Activated gamma-delta T cell treated with Interleukin-2 at 50 U/mL for 16 hours (primary cell): ENCODE results near the gene GTSE1.

Source experiments
- DNase-seq: peaks from one replicate; pipeline ENCODE4 v3.0.0-alpha.2; 2020

The GTSE1 gene

DNA sequence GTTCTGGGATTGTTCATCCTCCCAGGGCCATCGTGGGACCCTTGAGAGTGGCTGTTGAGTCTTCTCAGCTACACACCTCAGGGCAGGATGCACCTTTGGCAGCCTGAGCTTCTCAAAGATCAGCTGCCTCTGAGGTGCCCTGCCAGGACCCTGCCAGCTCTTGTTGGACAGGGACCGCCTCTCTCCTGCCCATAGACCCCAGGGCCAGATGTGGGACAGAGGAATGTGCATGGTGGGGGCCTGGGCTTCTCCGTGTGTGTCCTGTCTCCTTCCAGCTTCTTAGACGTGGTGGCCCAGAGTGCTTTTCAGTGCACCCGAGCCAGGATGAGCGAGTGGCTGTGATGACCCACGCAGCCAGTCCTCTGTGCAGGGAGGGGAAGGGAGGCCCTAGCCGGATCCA is 32.9 kb downstream of the GTSE1 start:
- no peak for DNase-seq

DNA sequence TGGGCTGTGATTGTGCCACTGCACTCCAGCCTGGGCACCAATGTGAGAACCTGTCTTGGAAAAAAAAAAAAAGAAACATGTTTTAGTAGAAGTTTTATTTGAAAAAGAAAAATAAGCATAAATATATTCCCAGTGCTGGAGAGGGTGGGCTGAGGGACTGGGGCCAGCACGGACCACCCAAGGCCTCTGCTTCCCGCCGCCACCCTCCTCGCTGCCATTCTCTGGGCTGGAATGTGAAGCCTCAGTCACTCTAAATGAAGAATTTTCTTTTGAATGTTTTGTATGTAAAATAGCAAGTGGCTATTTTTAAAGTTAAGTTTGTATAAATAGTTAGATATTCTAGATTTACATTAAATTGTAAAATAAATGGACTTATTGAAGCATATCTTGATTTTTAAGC is 33.8 kb downstream of the GTSE1 start:
- no peak for DNase-seq

DNA sequence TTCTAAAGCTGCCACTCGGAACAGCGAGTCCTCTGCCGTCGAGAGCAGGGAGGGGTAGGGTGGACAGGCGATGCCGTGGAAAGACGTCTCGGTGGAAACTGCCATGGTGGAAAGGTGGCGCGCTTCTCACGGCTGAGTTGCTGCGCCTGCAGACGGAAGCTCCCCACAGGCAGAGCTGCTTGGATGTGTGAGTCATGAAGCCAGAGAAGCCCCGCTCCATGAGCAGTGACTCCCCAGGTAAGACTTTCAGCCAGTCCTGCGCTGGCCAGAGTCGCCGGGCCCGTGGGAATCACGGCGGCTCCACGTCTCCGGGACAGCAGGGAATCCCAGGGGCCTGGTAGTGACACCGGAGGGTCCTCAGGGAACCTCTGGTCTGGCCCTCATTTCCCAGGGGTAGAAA is 34.8 kb downstream of the GTSE1 start:
- no peak for DNase-seq

DNA sequence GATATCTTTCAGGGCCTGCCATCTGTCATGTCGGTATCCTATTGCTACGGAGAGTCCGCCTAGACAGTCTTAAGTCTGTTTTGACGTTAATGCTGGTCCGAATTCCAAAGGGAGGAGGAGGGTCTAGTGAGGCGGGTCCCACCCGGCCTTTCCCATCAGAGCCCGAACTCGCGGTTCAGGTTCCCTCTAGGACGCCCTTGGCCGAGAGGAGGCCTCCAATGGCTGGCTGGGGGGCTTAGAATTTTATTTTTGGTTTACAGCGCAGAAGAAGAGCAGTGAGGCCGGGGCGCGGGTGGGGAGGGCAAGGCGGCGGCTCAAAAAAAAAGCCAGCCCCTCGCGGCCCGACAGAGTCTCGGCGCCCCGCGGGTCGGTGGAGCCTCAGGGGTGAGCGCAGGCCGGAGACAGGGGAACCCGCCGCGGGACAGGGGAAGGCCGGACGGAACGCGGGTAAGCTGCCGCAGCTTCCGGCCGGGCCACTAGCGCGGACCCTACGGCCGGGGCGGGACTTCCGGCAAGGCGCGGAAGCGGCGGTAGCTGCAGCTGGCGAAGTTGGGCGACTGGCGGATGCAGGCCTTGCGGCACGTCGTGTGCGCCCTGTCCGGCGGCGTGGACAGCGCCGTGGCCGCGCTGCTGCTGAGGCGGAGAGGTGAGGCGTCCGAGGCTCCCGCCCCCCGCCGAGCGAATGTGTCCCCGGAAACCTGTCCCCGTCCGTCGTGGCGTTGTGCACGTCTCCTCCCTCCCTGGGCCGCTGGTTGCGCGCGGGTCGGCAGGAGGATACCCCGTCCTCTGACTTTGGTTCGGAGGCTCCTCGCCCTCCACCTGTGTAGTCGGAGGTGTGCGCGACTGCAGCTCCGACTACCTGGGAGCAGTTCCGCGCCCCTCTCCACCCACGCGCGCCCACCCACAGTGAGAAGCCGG is 38.8 kb downstream of the GTSE1 start, which contains the start of gene TRMU:
Gene TRMU, plus strand, starts transcription at position 514 of the 918 bp plus-strand sequence. Its CDS starts 51 bp downstream, at position 565.
- DNase-seq: peak; percentile 71

DNA sequence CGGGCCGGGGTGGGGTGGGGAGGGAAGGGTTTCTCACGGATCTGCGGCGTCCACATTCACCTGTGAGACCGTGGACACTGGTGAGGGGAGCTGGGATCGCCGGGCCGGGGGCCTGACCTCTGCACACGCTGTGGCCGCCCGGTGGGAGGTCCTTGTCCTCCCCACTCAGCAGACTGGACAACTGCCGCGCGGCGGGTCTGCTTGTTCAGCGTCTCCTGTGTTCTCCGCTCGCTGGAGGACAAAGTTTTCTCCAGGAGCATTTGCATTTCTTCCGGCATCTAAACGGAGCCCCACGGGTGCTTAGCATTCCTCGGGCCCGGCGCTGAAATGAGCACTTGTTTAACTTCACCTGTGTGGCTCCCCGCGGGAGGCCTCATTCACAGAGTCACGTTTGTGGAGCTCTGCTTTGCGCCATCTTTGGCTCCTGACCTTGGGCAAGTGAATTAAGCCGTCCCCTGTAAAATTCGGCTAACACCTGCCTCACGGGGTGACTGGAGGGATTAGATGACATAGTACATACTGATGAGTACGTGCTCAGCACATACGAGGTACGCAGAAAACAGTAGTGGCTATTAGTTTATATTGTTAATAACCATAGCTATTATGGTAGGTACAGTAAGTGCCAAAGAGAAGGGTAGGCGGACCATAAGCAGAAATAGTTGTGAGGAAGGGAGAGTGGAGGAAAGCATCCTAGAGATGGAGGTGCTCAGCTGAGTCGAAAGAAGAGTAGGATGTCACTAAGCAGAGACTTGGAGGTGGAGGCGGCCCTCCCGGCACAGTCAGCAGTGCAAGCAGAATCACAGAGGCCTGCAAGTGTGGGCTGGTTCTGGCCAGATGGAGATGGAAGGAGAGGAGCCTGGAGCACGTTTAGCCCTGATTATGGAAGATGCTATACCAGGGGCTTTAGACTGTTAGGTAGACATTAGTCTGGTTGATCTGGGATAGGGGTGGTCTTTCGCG is 39.7 kb downstream of the GTSE1 start:
- no peak for DNase-seq

DNA sequence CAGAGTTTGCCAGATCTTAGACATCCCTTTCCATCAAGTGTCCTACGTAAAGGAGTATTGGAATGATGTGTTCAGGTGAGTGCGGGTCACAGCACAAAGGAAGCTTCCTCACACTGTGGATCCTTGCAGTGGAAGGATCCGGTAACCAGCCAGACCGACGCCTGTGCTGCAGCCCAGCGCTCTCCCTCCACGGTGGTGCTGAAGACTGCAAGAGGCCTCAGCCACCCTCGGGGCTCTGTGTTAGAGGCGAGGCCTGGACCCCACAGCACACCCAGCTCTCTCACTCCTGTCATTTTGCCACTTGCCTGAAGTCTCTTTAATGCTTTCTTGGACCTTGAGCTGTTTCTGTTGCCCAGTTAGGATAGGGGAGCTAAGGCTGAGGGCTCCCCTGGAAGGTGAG is 41.2 kb downstream of the GTSE1 start:
- DNase-seq: no peak

DNA sequence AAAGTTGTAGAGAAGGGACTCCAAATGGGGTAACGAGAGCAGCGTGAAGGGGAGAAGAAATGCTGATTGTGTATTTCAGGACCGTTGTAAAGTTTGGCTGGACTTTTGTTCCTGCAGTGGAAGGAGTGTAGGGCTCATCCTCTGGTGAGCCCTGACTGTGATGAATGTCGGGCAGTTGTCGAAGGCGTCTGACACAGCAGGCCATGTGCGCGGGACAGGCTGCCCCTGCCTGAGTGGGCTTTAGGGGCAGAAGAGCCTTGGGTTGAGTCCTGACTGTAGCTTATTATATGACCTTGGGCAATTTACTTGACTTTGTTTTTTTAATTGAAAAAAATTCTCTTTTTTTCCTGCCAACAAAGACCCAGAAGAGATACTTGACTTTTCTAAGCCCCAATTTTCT is 42.0 kb downstream of the GTSE1 start:
- no peak for DNase-seq

DNA sequence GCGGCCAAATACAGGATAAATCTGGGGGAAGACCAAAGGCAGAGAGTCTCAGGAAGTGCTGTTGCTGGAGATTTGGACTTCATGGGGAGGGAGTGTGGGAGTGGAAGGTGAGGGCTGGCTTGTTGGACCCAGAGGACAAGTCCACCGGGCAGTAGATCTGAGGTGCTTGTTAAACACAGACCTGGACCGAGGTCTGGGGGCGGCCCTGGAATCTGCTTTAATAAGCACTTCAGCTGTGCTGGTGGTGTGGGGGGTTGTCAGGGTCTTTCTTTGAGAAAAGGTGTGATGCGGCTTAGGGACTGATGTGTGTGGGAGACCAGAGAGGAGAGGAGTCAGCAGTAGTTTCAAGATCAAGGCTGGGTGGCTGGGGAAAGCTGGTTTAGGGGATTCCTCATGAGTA is 43.3 kb downstream of the GTSE1 start:
- DNase-seq: no peak

DNA sequence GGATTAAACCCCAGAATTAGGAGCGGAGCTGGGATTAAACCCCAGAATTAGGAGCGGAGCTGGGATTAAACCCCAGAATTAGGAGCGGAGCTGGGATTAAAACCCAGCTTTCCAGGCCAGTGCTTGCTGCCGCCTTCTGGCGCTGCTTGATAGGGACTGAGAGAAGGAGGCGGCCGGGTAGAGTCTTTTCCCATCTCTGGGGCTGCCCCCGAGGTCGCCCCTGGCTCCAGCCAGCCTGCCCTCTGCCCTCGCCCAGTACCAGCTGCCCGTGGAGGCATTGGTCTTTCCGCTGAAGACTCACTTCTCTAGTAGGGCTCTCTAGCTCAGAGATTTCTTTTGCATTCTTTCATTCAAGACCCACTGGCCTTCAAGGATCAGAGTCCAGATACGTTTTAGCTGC is 44.0 kb downstream of the GTSE1 start:
- DNase-seq: no peak

DNA sequence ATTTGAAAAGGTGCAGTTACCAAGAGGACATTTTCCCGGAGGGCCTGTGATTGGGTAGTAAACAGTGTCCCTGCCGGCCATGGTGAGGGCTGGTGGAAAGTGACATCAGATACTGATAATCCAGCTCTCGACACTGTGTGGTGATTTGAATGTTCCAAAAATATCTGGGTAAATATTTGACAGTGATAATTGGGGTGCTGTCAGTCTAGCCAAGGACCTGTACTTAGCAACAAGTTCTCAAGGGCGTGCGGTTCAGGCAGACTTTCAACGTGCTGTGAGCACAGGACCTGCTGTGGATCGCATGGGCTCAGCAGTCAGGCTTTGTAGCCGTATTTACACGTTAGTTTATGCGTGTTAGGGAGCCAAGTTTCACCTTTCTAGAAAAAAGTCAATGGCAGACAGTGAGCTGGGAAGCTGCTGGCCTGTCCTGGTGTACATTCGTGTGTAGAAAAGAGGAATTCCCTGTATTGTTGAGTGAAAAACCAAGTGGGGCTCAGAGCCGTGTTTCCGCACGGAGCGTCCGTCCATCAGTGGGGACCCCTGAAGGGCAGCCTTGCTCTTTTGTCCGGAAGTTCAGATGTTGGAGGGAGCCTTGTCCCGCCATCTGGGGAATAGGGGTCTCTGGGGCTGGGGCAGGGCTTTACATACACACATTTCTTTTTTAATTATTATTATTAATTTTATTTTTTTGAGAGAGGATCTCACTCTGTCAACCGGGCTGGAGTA is 50.2 kb downstream of the GTSE1 start:
- no peak for DNase-seq

DNA sequence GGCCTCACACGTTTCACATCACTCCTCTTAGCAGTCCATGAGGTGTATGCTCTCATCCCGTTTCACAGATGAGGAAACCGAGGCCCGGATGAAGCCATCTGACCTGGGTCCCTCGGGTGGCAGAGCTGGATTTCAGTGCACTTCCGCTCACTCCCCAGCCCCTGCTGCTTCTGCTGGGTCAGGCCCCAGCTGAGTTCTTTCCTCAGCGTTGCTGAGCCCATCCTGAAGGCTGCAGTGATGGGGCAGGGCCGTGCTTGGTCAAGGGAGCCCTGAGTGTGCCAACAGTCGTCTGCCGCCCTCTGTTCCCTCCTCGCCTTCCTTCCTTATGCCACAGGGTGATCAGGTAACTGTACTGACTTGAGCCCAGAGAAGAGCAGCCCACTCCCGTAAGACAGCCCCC is 51.0 kb downstream of the GTSE1 start:
- no peak for DNase-seq

DNA sequence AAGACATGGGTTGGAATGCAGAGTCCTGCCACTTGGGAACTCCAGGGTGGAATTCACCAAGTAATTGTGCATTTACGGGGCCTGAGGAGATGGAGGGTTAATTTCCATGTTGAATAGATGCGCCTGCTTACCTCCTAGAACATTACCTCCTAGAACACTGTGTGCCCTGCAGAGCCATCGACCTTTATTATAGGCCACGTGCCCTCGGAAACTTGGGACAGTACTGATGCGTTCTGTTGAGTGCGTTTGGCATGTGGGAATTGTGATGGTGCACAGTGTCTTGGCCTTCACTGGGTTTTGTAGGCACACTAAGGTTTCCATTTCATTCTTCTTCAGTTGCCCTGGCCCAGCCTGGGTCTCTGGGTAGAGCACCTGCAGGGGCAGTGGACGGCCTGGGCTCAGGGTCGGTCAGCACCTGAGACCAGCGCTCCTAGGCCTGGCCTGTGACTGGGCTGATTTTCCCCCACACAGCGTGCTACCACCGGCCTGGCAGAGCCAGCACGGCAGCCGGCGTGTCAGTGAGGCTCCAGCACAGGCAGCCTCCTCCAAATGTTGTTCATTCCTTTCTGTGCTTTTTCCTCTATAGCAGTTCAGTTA is 51.5 kb downstream of the GTSE1 start:
- DNase-seq: no peak

DNA sequence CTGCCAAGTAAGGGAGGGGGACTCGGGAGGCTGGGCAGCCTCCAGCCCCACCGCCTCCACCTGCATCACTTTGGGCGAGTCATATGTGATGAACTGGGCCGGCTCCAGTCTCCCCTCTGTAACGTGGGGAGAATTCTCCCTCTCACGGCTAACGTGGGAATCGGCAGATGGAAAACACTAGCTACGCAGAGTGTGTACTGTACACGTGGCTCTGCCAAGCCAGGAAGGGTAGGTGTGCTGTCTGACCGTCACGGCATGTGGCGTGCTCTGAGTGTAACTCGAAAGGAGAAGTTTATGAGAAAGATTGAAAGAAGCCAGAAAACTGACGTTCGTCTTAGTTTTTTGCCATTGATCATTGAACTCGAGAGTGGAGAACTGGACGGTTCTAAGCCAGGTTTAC is 52.6 kb downstream of the GTSE1 start:
- no peak for DNase-seq

DNA sequence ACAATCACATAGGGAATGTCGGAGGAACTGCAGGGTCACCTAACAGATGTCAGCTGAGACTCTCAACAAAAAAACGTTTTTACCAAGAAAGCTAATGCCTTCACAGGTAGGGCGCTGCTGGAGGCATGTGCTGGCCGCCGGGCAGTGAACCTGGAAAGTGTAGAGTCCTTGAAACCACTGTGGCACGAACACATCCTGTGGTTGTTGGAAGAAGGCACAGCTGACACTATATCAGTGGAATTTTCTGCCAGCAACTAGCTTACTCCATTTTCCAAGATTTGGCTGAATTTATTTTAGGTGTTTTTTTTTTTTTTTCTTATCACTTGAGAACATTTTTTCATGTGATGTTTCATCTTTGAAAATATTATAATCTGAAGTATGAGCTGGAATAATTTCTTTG is 53.0 kb downstream of the GTSE1 start:
- no peak for DNase-seq

DNA sequence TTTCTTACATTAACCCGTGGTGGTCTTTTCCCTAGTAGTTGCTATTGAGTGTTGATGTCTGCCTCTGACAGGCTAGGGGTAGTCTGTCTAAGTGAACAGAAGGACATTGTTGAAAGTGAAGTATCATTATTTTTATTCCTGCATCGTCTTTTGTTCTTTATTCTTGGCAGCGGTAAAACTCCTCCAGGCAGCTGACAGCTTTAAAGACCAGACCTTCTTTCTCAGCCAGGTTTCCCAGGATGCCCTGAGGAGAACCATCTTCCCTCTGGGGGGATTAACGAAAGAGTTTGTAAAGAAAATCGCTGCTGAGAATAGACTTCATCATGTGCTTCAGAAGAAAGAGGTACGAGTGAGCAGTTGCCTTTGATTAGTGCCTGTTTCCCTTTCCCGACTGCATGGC is 53.5 kb downstream of the GTSE1 start:
- DNase-seq: no peak

DNA sequence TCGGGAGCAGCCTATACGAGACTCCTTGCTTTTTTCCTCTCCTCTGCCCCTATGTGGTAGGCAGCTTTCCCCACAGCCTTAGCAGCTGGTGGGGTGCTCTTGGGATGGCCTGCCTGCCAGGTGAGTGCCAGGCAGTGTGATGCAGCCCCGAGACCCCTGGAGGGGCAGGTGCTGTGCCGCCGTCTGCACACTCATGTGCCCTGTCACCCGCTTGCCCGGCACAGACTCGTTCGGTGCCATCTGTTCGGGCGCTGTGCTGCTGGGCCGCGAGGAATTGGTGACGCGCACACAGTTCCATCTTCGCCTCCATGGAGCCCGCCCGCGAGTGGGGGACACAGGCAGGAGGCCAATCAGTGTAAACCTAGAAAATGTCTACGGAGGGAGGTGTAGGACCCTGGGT is 54.0 kb downstream of the GTSE1 start:
- no peak for DNase-seq

DNA sequence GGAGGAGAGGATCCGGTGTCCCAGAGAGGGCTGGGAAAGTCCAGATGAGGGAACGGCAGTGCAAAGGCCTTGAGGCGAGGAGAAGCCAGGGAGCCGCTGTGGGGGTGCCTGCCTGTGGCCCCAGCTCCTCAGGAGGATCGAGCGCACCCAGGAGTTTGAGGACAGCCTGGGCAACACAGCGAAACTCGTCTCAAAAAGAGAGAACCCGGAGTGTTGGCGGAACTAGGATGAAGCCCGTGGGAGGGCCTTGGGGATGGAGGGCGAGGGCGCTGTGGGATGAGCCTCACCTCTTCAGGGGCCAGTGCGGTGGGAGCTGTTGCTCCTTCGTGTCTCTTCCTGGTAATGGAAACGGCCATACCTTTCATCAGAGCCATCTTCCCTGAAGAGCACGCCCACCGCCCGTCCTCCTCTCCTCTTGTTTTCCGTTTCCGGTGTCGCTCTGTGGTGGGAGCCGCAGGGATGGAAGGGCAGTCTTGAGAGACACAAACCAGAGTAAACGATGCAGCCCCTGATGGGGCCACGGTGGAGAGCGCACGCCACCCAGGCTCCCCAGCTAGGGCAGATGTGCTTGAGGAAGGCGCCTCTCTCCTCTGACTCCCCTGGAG is 54.6 kb downstream of the GTSE1 start:
- no peak for DNase-seq

DNA sequence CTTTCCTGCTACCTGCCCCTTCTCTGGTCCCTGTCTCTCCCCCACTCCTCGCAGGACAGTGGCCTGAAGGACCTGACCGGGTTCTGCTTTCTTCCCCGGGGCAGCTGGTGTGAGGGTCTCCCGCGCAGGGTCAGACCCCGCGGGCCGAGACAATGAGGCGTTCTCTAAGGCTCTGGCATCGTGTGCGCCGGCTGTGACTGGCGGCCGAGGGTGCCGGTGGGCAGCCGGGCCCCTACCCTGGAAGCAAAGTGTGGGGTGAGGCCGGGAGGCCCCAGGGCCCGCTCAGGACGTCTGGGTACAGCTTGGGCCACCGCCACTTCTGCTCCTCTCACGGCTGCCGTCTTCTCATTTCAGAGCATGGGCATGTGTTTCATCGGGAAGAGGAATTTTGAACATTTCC is 55.1 kb downstream of the GTSE1 start:
- no peak for DNase-seq

DNA sequence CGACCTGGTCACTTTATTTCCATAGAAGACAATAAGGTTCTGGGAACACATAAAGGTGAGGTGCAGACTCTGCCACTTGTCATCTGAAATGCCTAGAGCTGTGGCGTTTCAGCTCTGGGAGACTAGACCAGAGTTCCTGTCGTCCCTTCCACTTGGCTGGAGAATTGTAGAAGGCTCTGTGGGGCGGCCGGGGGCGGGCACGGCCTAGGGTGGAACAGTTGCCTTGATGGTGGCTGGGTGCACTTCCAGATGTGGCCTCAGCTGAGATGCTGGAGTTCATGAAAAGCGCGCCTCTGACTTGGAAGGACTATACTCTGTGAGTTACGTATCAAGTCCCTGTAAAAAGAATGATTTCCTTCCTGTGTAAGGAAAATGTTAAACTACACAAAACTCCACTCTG is 55.6 kb downstream of the GTSE1 start:
- DNase-seq: no peak

DNA sequence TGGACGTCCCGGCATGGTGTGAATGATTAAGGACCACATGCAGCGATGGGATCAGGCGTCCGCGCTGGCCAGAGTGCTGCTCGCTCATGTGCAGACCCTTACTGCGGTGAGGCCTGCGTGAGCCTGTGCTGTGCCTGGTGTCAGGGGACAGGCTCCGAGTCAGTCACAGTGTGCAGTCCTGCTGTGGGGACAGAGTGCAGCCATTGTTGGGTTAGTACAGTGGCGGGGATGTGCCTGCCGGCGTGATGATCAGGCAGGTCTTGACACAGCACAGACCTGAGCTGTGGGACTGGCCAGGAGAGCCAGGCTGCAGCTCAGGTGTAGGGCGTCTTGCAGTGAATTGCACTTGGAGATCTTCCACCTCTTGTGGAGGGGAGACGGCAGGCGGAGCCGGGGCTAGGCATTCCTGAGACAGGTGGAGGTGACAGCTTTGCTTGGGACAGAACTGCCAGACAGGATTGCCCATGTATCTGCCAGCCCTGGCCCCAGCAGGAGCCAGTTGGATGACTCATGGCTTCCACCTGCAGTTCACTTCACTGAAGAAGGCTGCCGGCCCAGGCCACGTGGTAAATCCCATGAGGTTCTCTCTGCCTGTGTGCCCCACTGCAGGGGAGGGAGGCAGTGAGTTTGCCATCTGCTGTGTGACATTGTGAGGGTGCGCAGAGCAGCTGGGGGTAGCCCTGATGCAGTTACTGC is 56.2 kb downstream of the GTSE1 start:
- DNase-seq: no peak

DNA sequence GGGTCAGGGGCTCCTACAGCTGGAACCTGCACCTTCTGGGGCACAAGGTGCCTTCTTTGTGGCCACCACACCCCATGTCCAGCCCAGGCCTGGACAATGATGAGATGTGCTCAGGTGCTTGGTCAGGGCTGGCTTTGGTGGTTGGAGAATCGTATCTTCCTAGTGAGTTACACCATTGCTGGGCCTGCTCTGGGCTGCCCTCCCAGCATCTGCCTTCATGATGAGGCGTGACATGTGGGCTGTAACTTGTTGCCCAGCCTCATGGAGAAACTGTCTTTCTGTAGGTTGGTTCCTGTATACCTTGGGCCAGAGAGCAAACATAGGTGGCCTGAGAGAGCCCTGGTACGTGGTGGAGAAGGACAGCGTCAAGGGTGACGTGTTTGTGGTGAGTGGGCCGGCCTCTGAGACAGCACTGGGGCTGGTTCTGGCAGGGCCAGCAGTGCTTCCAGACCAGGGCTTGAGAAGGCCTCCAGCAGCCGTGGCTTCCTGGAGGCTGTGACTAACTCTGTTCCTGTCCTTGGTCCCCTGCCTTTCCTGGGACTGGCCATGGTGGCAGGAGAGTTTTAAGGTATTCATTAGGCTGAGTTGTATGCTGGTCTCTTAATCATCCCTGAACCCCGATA is 56.9 kb downstream of the GTSE1 start:
- no peak for DNase-seq
